Measurements from ENCODE around the gene MAML3.

The MAML3 gene

DNA sequence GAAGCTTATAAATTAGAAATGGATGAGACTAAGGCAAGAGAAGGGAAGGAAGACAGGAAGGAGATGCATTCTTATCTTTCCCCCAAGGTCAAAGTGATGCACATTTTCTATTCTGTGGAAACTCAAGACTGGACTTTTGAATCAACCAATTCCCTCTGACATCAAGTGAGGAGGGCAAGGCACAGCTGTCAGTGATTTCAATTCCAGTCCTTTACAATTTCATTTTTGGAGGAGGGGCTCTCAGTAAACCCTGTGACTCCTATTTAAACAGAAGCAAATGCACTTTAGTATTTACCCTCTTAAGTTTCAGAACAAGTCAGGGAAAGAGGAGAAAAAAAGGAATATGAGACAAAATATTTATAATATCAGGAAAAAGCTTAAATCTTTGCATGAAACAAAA lies 354.4 kb downstream of the MAML3 start:
- H2AK5ac ChIP-seq (ENCODE audit: low read depth, low read length), result no peak overlapping the region
- H2AFZ ChIP-seq (ENCODE audit: low read length), result no peak overlapping the region

DNA sequence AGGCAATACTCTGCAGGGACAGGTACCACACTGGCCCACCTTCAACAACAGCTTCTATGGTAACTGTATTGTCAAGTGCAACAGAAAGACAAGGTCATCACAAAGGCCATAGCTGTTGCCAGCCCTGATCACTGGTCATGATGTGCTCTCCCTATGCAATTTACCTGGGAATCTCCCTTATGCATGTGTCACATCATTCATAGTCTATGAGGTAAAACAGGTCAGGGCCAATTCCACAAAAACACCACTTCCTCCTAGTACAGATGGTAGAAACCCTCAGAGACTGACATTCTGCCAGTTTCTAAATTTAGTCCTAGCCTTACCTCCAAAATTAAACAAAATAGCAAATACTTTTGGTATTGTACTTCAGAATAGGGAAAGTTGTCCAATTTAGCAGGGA lies 355.5 kb downstream of the MAML3 start:
- H3K18ac ChIP-seq (ENCODE audit: low read length), result no peak overlapping the region
- H3K4me3 ChIP-seq (ENCODE audit: low read length in 2 of 2), result no peak overlapping the region
- no peak overlapping the region for H2BK5ac ChIP-seq (ENCODE audit: low read length)
- H3K36me3 ChIP-seq (replicated peaks in 1 of 2; ENCODE audit: control insufficient read depth in 2 of 2, insufficient read depth in 2 of 2, low read length in 2 of 2), result no peaks in the 10 kb centered on the region
- H3K27ac ChIP-seq (replicated peaks; ENCODE audit: low read length), result no peak overlapping the region
- no peak overlapping the region for H2AFZ ChIP-seq (ENCODE audit: low read length)
- peaks cover 2 to 3% of the 10 kb centered on the region in 2 donors for H3K9me3 ChIP-seq (replicated peaks in 1 of 2; ENCODE audit: control insufficient read depth in 2 of 2, insufficient read depth in 1 of 2, low read depth in 1 of 2, low read length in 2 of 2)
- peaks cover 11 to 29% of the 10 kb centered on the region in 2 donors for H3K4me1 ChIP-seq (ENCODE audit: control insufficient read depth in 2 of 2, insufficient read depth in 1 of 2, low read depth in 1 of 2, low read length in 2 of 2)
- no peak overlapping the region for H3K9ac ChIP-seq (ENCODE audit: low read depth, low read length, poor library complexity)
- H4K91ac ChIP-seq (ENCODE audit: low read depth, low read length, poor library complexity), result no peak overlapping the region
- no peak overlapping the region for H2BK12ac ChIP-seq (ENCODE audit: low read length)
- H3K23ac ChIP-seq (ENCODE audit: low read depth, low read length, poor library complexity), result no peak overlapping the region
- no peaks in the 10 kb centered on the region for H3K79me1 ChIP-seq (ENCODE audit: low read depth, low read length)
- no peak overlapping the region for H3K14ac ChIP-seq (ENCODE audit: low read length)
- H2BK15ac ChIP-seq (ENCODE audit: low read length), result no peak overlapping the region
- no peaks in the 10 kb centered on the region for H3K27me3 ChIP-seq (ENCODE audit: control insufficient read depth in 3 of 3, insufficient read depth in 3 of 3, low read depth in 1 of 3, low read length in 3 of 3)
- H2BK120ac ChIP-seq (ENCODE audit: low read depth, low read length), result no peak overlapping the region
- DNase-seq (ENCODE audit: low spot score), result no peak
- H3K4me2 ChIP-seq (ENCODE audit: insufficient read depth, low read length, poor library complexity, severe bottlenecking), result no peak overlapping the region
- H3K4ac ChIP-seq (ENCODE audit: low read length), result no peak overlapping the region
- H4K8ac ChIP-seq (ENCODE audit: low read depth, low read length), result no peak overlapping the region
- H2AK5ac ChIP-seq (ENCODE audit: low read depth, low read length), result no peak overlapping the region

More for the DNA sequence above, 354.4 kb downstream of the MAML3 start:
- Histone ChIP-seq H3K36me3 (replicated peaks in 1 of 2; ENCODE audit: control insufficient read depth in 2 of 2, insufficient read depth in 2 of 2, low read length in 2 of 2) (no peaks in the 10 kb centered on the region), H3K4me1 (ENCODE audit: control insufficient read depth in 2 of 2, insufficient read depth in 1 of 2, low read depth in 1 of 2, low read length in 2 of 2) (peaks cover 11 to 29% of the 10 kb centered on the region in 2 donors), H3K4ac (ENCODE audit: low read length) (no peak overlapping the region), H3K27ac (replicated peaks; ENCODE audit: low read length) (no peak overlapping the region), H3K4me3 (ENCODE audit: low read length in 2 of 2) (no peak overlapping the region), H4K8ac (ENCODE audit: low read depth, low read length) (no peak overlapping the region), H2BK120ac (ENCODE audit: low read depth, low read length) (no peak overlapping the region), H3K23ac (ENCODE audit: low read depth, low read length, poor library complexity) (no peak overlapping the region), H3K27me3 (ENCODE audit: control insufficient read depth in 3 of 3, insufficient read depth in 3 of 3, low read depth in 1 of 3, low read length in 3 of 3) (peaks cover 0 to 2% (median 0%) of the 10 kb centered on the region in 3 experiments), H4K91ac (ENCODE audit: low read depth, low read length, poor library complexity) (no peak overlapping the region), H2BK12ac (ENCODE audit: low read length) (no peak overlapping the region), H2BK15ac (ENCODE audit: low read length) (no peak overlapping the region), H3K79me1 (ENCODE audit: low read depth, low read length) (no peaks in the 10 kb centered on the region), H3K9ac (ENCODE audit: low read depth, low read length, poor library complexity) (no peak overlapping the region), H3K4me2 (ENCODE audit: insufficient read depth, low read length, poor library complexity, severe bottlenecking) (no peak overlapping the region), H2BK5ac (ENCODE audit: low read length) (no peak overlapping the region), H3K9me3 (replicated peaks in 1 of 2; ENCODE audit: control insufficient read depth in 2 of 2, insufficient read depth in 1 of 2, low read depth in 1 of 2, low read length in 2 of 2) (peaks cover 2 to 3% of the 10 kb centered on the region in 2 donors), H3K14ac (ENCODE audit: low read length) (no peak overlapping the region), H3K18ac (ENCODE audit: low read length) (no peak overlapping the region)
- no peak for DNase-seq (ENCODE audit: low spot score)

DNA sequence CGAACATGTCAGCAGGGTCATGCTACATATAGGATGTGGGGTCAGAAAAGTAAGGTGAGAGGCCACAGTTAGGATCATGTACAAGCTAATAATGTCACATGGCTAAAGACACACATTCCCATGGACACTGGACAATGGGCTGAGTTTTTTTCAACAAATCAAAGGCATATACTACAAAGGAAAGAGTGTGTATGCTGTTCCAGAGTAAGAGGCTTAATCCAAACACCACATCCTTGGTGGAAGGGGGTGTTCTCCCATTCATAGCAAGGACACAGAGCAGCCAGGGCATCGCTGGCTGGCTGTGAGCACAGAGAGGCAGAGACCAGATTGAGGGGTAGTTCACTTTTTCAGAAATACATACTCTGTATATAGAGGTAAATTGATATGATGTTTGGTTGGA lies 356.7 kb downstream of the MAML3 start:
- no peak overlapping the region for H4K91ac ChIP-seq (ENCODE audit: low read depth, low read length, poor library complexity)

DNA sequence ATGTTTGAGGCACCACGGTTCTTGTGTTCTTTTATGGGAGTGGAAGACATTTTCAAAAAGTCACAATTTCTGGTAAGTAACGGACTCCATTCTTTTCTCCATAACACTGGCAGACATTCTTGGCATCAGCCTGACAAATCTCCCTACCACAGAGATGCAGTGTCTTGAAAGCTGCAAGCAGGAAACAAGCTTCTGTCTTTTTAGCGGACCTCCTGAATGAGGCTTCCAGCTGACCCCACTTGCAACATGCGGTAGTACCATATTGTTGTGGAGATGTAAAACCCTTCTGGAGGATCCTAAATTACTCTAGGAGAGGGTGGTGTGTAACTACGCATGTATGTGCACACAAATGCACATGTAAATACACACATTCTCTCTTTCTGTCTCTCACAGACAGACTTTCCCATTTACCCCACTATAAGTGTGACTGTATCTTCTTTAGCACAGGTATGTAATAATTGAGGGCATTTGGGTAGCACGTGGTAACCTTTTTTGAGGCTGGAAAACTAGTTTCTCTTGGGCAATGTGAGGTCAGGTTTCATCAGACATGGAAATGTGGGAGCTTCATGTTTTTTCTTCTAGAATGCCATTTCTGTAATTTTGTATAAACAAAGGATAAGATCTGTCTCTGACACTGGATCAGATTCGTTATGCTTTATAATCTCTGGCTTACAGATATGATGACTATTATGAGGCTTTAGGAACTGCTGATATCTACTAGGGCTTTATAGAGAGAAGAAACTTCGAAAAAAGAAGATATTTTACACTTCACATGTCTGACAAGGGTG lies 358.3 kb downstream of the MAML3 start:
- H3K4me3 ChIP-seq (ENCODE audit: low read length in 2 of 2), result no peak overlapping the region
- H3K4ac ChIP-seq (ENCODE audit: low read length), result no peak overlapping the region
- H2BK5ac ChIP-seq (ENCODE audit: low read length), result no peak overlapping the region
- H3K36me3 ChIP-seq (replicated peaks in 1 of 2; ENCODE audit: control insufficient read depth in 2 of 2, insufficient read depth in 2 of 2, low read length in 2 of 2), result no peaks in the 10 kb centered on the region
- no peak overlapping the region for H4K91ac ChIP-seq (ENCODE audit: low read depth, low read length, poor library complexity)
- peaks cover under 1 to 19% of the 10 kb centered on the region in 2 donors for H3K4me1 ChIP-seq (ENCODE audit: control insufficient read depth in 2 of 2, insufficient read depth in 1 of 2, low read depth in 1 of 2, low read length in 2 of 2)
- no CpG with 5 or more reads among the region's 8 CpGs for WGBS, 2 donors (ENCODE audit: extremely low coverage in 2 of 2, insufficient read length in 2 of 2, insufficient replicate concordance in 1 of 2)
- no peak overlapping the region for H2BK12ac ChIP-seq (ENCODE audit: low read length)
- no peak overlapping the region for H3K23ac ChIP-seq (ENCODE audit: low read depth, low read length, poor library complexity)
- H3K27ac ChIP-seq (replicated peaks; ENCODE audit: low read length), result no peak overlapping the region
- no peak overlapping the region for H2BK15ac ChIP-seq (ENCODE audit: low read length)
- DNase-seq (ENCODE audit: low spot score), result no peak
- H3K4me2 ChIP-seq (ENCODE audit: insufficient read depth, low read length, poor library complexity, severe bottlenecking), result no peak overlapping the region
- no peak overlapping the region for H3K18ac ChIP-seq (ENCODE audit: low read length)
- peaks cover 2 to 3% of the 10 kb centered on the region in 2 donors for H3K9me3 ChIP-seq (replicated peaks in 1 of 2; ENCODE audit: control insufficient read depth in 2 of 2, insufficient read depth in 1 of 2, low read depth in 1 of 2, low read length in 2 of 2)
- H3K79me1 ChIP-seq (ENCODE audit: low read depth, low read length), result no peaks in the 10 kb centered on the region
- no peaks in the 10 kb centered on the region for H3K27me3 ChIP-seq (ENCODE audit: control insufficient read depth in 3 of 3, insufficient read depth in 3 of 3, low read depth in 1 of 3, low read length in 3 of 3)
- no peak overlapping the region for H2BK120ac ChIP-seq (ENCODE audit: low read depth, low read length)
- H3K14ac ChIP-seq (ENCODE audit: low read length), result no peak overlapping the region
- H3K9ac ChIP-seq (ENCODE audit: low read depth, low read length, poor library complexity), result peak overlapping the region; percentile 51
- no peak overlapping the region for H2AFZ ChIP-seq (ENCODE audit: low read length)
- no peak overlapping the region for H4K8ac ChIP-seq (ENCODE audit: low read depth, low read length)
- no peak overlapping the region for H2AK5ac ChIP-seq (ENCODE audit: low read depth, low read length)

More for the DNA sequence above, 356.7 kb downstream of the MAML3 start:
- Histone ChIP-seq H3K4me2 (ENCODE audit: insufficient read depth, low read length, poor library complexity, severe bottlenecking) (no peak overlapping the region), H2BK120ac (ENCODE audit: low read depth, low read length) (no peak overlapping the region), H2BK5ac (ENCODE audit: low read length) (no peak overlapping the region), H3K4me3 (ENCODE audit: low read length in 2 of 2) (no peak overlapping the region), H3K23ac (ENCODE audit: low read depth, low read length, poor library complexity) (no peak overlapping the region), H3K27me3 (ENCODE audit: control insufficient read depth in 3 of 3, insufficient read depth in 3 of 3, low read depth in 1 of 3, low read length in 3 of 3) (no peaks in the 10 kb centered on the region), H2AK5ac (ENCODE audit: low read depth, low read length) (no peak overlapping the region), H4K8ac (ENCODE audit: low read depth, low read length) (no peak overlapping the region), H3K4ac (ENCODE audit: low read length) (no peak overlapping the region), H3K4me1 (ENCODE audit: control insufficient read depth in 2 of 2, insufficient read depth in 1 of 2, low read depth in 1 of 2, low read length in 2 of 2) (peaks cover 11 to 29% of the 10 kb centered on the region in 2 donors), H3K9ac (ENCODE audit: low read depth, low read length, poor library complexity) (no peak overlapping the region), H2BK12ac (ENCODE audit: low read length) (no peak overlapping the region), H2BK15ac (ENCODE audit: low read length) (no peak overlapping the region), H3K27ac (replicated peaks; ENCODE audit: low read length) (no peak overlapping the region), H3K36me3 (replicated peaks in 1 of 2; ENCODE audit: control insufficient read depth in 2 of 2, insufficient read depth in 2 of 2, low read length in 2 of 2) (no peaks in the 10 kb centered on the region), H3K9me3 (replicated peaks in 1 of 2; ENCODE audit: control insufficient read depth in 2 of 2, insufficient read depth in 1 of 2, low read depth in 1 of 2, low read length in 2 of 2) (peaks cover 2 to 3% of the 10 kb centered on the region in 2 donors), H2AFZ (ENCODE audit: low read length) (no peak overlapping the region), H3K18ac (ENCODE audit: low read length) (no peak overlapping the region), H3K79me1 (ENCODE audit: low read depth, low read length) (no peaks in the 10 kb centered on the region), H3K14ac (ENCODE audit: low read length) (no peak overlapping the region)
- no CpG with 5 or more reads among the region's 2 CpGs for WGBS, 2 donors (ENCODE audit: extremely low coverage in 2 of 2, insufficient read length in 2 of 2, insufficient replicate concordance in 1 of 2)
- no peak for DNase-seq (ENCODE audit: low spot score)
